ENCODE results near the gene GRIN2C. TPM values are rescaled to one million over a fixed set of nuclear protein-coding genes. Genes with fewer than 3 reads are reported as not detected.

GRIN2C gene
- total RNA-seq, 1 experiment from 2014 or later = 5.2 TPM

DNA sequence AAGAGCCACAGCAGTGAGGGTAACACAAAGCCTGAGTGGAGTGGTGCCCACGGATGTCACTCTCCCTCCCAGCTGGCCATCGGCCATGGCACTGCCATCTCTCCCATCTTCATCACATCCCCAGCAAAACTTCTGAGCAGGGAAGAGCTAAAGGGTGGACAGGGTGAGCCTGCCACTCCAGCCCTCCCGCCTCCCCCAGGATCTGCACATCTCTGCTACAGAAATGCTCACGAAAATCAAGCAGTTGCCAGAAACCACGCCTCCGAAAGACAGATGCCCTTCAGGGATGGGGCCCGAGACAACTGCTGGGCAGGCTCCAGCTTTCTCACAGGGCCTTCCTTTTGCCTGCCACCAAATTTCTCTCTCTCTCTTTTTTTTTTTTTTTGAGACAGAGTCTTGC is 3.6 kb downstream of the GRIN2C start:
- H3K9me3 Mint-ChIP-seq (ENCODE audit: unreplicated experiment) = no peaks in the 10 kb centered on the region
- Histone ChIP-seq H3K27me3 (replicated peaks; ENCODE audit: control insufficient read depth, insufficient read depth, low read length) (peaks cover 13% of the 10 kb centered on the region), H3K9me3 (no peaks in the 10 kb centered on the region), H3K4me3 (ENCODE audit: low read depth, low read length) (no peak overlapping the region), H3K4me1 (peaks cover 21% of the 10 kb centered on the region), H3K36me3 (ENCODE audit: control insufficient read depth, insufficient read depth, low read length) (no peaks in the 10 kb centered on the region)
- intact Hi-C loops (cut with micrococcal nuclease; ENCODE audit: unreplicated experiment) = loop anchor here (10.0 kb wide), 1 partner anchor 201 kb away; no protein-coding TSS in a partner anchor
- no peak overlapping the region for H3K4me3 Mint-ChIP-seq (ENCODE audit: unreplicated experiment)
- peaks cover 15% of the 10 kb centered on the region for H3K36me3 Mint-ChIP-seq (ENCODE audit: insufficient read depth, unreplicated experiment)
- BruUV-seq (replicated peaks) = no TSS peak
- no peak for DNase-seq
- H3K27me3 Mint-ChIP-seq (ENCODE audit: insufficient read depth, unreplicated experiment) = peaks cover 33% of the 10 kb centered on the region
- TF ChIP-seq, protein P1, sequence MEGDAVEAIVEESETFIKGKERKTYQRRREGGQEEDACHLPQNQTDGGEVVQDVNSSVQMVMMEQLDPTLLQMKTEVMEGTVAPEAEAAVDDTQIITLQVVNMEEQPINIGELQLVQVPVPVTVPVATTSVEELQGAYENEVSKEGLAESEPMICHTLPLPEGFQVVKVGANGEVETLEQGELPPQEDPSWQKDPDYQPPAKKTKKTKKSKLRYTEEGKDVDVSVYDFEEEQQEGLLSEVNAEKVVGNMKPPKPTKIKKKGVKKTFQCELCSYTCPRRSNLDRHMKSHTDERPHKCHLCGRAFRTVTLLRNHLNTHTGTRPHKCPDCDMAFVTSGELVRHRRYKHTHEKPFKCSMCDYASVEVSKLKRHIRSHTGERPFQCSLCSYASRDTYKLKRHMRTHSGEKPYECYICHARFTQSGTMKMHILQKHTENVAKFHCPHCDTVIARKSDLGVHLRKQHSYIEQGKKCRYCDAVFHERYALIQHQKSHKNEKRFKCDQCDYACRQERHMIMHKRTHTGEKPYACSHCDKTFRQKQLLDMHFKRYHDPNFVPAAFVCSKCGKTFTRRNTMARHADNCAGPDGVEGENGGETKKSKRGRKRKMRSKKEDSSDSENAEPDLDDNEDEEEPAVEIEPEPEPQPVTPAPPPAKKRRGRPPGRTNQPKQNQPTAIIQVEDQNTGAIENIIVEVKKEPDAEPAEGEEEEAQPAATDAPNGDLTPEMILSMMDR (IDR thresholded peaks at IDR 0.05; ENCODE audit: insufficient read depth in 1 of 2, low read depth in 1 of 2, low read length in 1 of 2, severe bottlenecking in 1 of 2, unreplicated experiment in 1 of 2) = no peak
- H3K4me1 Mint-ChIP-seq (ENCODE audit: low read depth, unreplicated experiment) = peaks cover 3% of the 10 kb centered on the region
- ChIA-PET POLR2A (interaction anchor here (0.9 kb wide), 1 partner anchor 17 kb away, joined by 4 read pairs; the partner anchor contains the start of gene FDXR), CTCF (interaction anchor here (1.0 to 4.0 kb wide), 3 partner anchors 13 to 17 kb away, joined by 3 to 17 read pairs (median 4); partner anchors contain the start of gene FDXR)
- H3K27ac Mint-ChIP-seq (ENCODE audit: unreplicated experiment) = no peak overlapping the region

DNA sequence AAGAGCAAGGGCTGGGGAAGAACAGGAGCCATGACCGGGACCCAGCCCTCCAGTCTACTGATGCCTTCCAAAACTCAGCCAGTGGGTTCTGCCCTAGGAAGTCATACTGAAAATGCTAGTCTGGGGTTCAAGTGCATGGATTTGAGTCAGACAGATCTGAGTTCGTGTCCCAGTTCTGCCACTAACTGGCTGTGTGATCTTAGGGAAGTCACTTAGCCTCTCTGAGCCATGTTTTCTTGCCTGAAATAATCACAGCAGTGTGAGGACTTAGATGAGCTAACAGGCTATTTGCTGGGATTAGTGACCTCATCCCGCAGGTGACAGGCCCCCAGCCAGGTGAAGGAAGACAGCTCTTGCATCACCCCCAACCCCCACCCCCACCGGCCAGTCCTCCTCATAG is 4.4 kb downstream of the GRIN2C start:
- H3K9me3 Mint-ChIP-seq (ENCODE audit: unreplicated experiment) = no peaks in the 10 kb centered on the region
- DNase-seq = no peak
- peaks cover 11% of the 10 kb centered on the region for H3K36me3 Mint-ChIP-seq (ENCODE audit: insufficient read depth, unreplicated experiment)
- H3K4me1 ChIP-seq = peaks cover 13% of the 10 kb centered on the region
- H3K27me3 Mint-ChIP-seq (ENCODE audit: insufficient read depth, unreplicated experiment) = peaks cover 27% of the 10 kb centered on the region
- H3K4me1 Mint-ChIP-seq (ENCODE audit: low read depth, unreplicated experiment) = peaks cover 7% of the 10 kb centered on the region
- TF ChIP-seq, protein P1 (IDR thresholded peaks at IDR 0.05; ENCODE audit: insufficient read depth in 1 of 2, low read depth in 1 of 2, low read length in 1 of 2, severe bottlenecking in 1 of 2, unreplicated experiment in 1 of 2) = no peak
- no peaks in the 10 kb centered on the region for H3K9me3 ChIP-seq
- H3K27me3 ChIP-seq (replicated peaks; ENCODE audit: control insufficient read depth, insufficient read depth, low read length) = peaks cover 10% of the 10 kb centered on the region
- no peak overlapping the region for H3K4me3 ChIP-seq (ENCODE audit: low read depth, low read length)
- no peak overlapping the region for H3K4me3 Mint-ChIP-seq (ENCODE audit: unreplicated experiment)
- no peaks in the 10 kb centered on the region for H3K36me3 ChIP-seq (ENCODE audit: control insufficient read depth, insufficient read depth, low read length)
- H3K27ac Mint-ChIP-seq (ENCODE audit: unreplicated experiment) = no peak overlapping the region
- CTCF ChIA-PET = interaction anchor here (1.0 to 4.0 kb wide), 3 partner anchors 12 to 18 kb away, joined by 3 to 17 read pairs (median 4); partner anchors contain the start of gene FDXR
- intact Hi-C loops (cut with micrococcal nuclease; ENCODE audit: unreplicated experiment) = loop anchor here (10.0 kb wide), 1 partner anchor 201 kb away; no protein-coding TSS in a partner anchor
- POLR2A ChIA-PET = no interaction called here
- BruUV-seq (replicated peaks) = no TSS peak

DNA sequence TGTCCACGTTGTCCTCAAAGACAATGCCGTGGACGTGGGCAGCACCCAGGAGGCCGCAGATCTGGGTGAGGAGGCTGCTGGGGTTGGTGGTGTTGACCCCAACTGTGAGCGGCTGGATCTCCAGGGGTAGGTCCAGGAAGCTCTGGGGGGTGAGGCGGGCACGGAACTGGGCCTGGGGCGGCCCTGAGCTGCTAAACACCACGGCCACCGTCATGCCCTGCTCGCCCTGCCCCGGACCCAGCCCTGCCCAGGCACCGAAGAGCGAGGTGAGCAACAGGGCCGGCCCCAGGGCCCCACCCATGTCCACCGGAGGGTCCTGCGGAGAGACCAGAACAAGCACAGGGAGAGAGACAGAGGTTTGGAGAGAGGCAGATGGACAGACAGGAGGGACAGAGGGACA is 4.9 kb downstream of the GRIN2C start:
- peaks cover 27% of the 10 kb centered on the region for H3K27me3 Mint-ChIP-seq (ENCODE audit: insufficient read depth, unreplicated experiment)
- peaks cover 6% of the 10 kb centered on the region for H3K27me3 ChIP-seq (replicated peaks; ENCODE audit: control insufficient read depth, insufficient read depth, low read length)
- CTCF ChIA-PET = interaction anchor here (1.0 to 4.0 kb wide), 2 partner anchors 12 to 19 kb away, joined by 4 to 17 read pairs; partner anchors contain the start of gene FDXR

More for the DNA sequence above, 4.9 kb downstream of the GRIN2C start:
- no peaks in the 10 kb centered on the region for H3K36me3 ChIP-seq (ENCODE audit: control insufficient read depth, insufficient read depth, low read length)
- H3K4me1 ChIP-seq = peaks cover 8% of the 10 kb centered on the region
- Mint-ChIP-seq H3K27ac (ENCODE audit: unreplicated experiment) (no peak overlapping the region), H3K4me1 (ENCODE audit: low read depth, unreplicated experiment) (peaks cover 7% of the 10 kb centered on the region), H3K36me3 (ENCODE audit: insufficient read depth, unreplicated experiment) (peaks cover 5% of the 10 kb centered on the region), H3K4me3 (ENCODE audit: unreplicated experiment) (no peak overlapping the region), H3K9me3 (ENCODE audit: unreplicated experiment) (no peaks in the 10 kb centered on the region)
- BruUV-seq (replicated peaks) = no TSS peak
- intact Hi-C loops (cut with micrococcal nuclease; ENCODE audit: unreplicated experiment) = loop anchor here (10.0 kb wide), 1 partner anchor 200 kb away; no protein-coding TSS in a partner anchor
- POLR2A ChIA-PET = no interaction called here
- no peaks in the 10 kb centered on the region for H3K9me3 ChIP-seq
- DNase-seq = no peak
- H3K4me3 ChIP-seq (ENCODE audit: low read depth, low read length) = no peak overlapping the region
- TF ChIP-seq, protein P1 (IDR thresholded peaks at IDR 0.05; ENCODE audit: insufficient read depth in 1 of 2, low read depth in 1 of 2, low read length in 1 of 2, severe bottlenecking in 1 of 2, unreplicated experiment in 1 of 2) = no peak

Measured in Caco-2 (cell line).